Measurements from ENCODE around the gene PHLDB1. TPM values are rescaled to one million over a fixed set of nuclear protein-coding genes. Genes with fewer than 3 reads are reported as not detected.
A peak's percentile ranks its signal among the peaks of the same experiment; 100 is the strongest.

PHLDB1 gene
- 22.5 and 22.6 TPM in 2 replicates for polyA plus RNA-seq (2013)

DNA sequence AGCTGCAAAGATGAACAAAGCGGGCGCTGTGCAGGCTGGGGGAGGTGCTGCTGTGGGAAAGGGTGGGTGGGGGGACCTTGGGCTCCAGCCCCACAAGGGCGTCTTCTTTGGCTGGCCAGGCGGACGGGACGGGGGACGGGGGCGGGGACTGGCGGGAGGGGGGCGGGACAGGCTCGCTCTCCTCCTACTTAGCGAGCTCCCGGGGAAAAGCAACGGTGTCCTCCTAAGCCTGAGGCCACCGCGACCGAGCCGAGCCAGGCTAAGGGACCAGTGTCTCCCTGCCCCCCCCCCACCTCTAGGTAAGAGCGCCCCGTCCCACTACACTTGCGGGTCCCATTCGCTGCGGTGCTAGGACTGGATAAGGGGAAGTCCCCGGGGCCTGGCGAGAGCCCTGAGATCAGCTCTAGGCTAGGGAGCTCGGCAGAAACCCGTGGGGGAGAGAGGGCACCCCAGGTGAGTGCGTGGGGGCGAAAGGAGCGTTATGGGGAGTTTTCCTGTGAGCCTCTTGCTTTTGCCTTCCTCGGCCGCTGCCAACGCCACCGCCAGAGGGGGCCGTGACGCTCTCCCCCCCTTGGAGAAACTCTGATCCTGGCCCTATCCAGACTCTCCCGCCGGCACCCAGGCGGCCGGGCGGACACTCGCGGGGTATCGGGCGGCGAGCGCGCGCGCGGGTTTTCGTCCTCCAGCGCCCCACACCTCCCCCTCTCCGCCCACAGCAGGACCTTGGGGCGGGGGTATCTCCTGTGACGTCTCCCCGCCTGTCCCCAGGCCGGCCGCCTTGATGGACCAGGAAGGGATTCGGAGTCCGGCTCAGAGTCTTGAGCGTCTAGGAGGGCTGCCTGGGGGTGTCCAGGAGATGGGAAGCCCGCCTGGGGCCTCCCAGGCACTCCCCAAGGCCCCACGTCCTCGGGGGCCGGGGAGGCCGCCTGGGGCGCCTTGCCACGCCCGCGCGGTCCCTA is at the start of gene PHLDB1:
TSS of gene PHLDB1 (plus strand) at position 215 of the 959 bp plus-strand sequence. CDS start 6,222 bp downstream, outside the sequence.
- Histone ChIP-seq H3K36me3 (ENCODE audit: control insufficient read depth in 1 of 2, insufficient read depth in 2 of 2, low read length in 2 of 2) (peaks cover 0 to 2% of the 10 kb centered on the region in 2 experiments), H3K4me1 (ENCODE audit: control insufficient read depth in 1 of 2, insufficient read depth in 2 of 2, low read length in 2 of 2) (peaks cover 29 to 37% of the 10 kb centered on the region in 2 experiments), H2BK5ac (ENCODE audit: low read depth, low read length, poor library complexity) (no peak within 1 kb of the TSS), H3K4me2 (ENCODE audit: low read length) (peak within 1 kb of the TSS; percentile 89), H3K9me3 (ENCODE audit: insufficient read depth, low read depth, low read length) (peaks cover 8% of the 10 kb centered on the region), H3K27ac (ENCODE audit: low read depth, low read length) (no peak within 1 kb of the TSS), H2AK5ac (ENCODE audit: low read length) (no peak within 1 kb of the TSS), H4K8ac (ENCODE audit: low read depth, low read length) (peak within 1 kb of the TSS; percentile 26), H3K27me3 (ENCODE audit: insufficient read depth, low read length) (peaks cover 30% of the 10 kb centered on the region), H4K12ac (ENCODE audit: low read depth, low read length) (peak within 1 kb of the TSS; percentile 51), H3K4ac (ENCODE audit: low read depth, low read length) (no peak within 1 kb of the TSS), H3K14ac (ENCODE audit: low read length) (no peak within 1 kb of the TSS), H3K9ac (ENCODE audit: low read length) (no peak within 1 kb of the TSS), H2BK120ac (ENCODE audit: insufficient read depth, low read length, poor library complexity) (no peak within 1 kb of the TSS), H3K79me1 (ENCODE audit: low read length) (peaks cover 5% of the 10 kb centered on the region), H3K4me3 (ENCODE audit: low read depth, low read length) (peak within 1 kb of the TSS; percentile 68), H3K79me2 (ENCODE audit: control insufficient read depth, insufficient read depth, low read length, poor library complexity) (no peaks in the 10 kb centered on the region), H2BK12ac (ENCODE audit: low read length) (peak within 1 kb of the TSS; percentile 31), H4K91ac (ENCODE audit: low read depth, low read length) (no peak within 1 kb of the TSS), H2AFZ (ENCODE audit: insufficient read depth, low read length, poor library complexity) (peak within 1 kb of the TSS; percentile 61), H3K18ac (ENCODE audit: low read length) (no peak within 1 kb of the TSS), H3K23ac (ENCODE audit: low read length) (no peak within 1 kb of the TSS)
- WGBS (ENCODE audit: extremely low coverage, insufficient coverage, insufficient read length) = no CpG with 5 or more reads among the region's 72 CpGs
- peak; percentile 44 to 71 for DNase-seq

DNA sequence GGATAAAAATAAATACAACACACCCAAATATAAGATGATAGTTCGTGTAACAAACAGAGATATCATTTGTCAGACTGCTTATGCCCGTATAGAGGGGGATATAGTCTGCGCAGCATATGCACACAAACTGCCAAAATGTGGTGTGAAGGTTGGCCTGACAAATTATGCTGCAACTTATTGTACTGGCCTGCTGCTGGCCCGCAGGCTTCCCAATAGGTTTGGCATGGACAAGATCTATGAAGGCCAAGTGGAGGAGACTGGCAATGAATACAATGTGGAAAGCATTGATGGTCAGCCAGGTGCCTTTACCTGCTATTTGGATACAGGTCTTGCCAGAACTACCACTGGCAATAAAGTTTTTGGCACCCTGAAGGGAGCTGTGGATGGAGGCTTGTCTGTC is 46.6 kb upstream of the PHLDB1 start:
- Histone ChIP-seq H3K23ac (ENCODE audit: low read length) (no peak overlapping the region), H2AFZ (ENCODE audit: insufficient read depth, low read length, poor library complexity) (no peak overlapping the region), H4K8ac (ENCODE audit: low read depth, low read length) (no peak overlapping the region), H3K27me3 (ENCODE audit: insufficient read depth, low read length) (no peaks in the 10 kb centered on the region), H3K4me3 (ENCODE audit: low read depth, low read length) (no peak overlapping the region), H2BK120ac (ENCODE audit: insufficient read depth, low read length, poor library complexity) (no peak overlapping the region), H3K4me2 (ENCODE audit: low read length) (no peak overlapping the region), H3K18ac (ENCODE audit: low read length) (no peak overlapping the region), H3K27ac (ENCODE audit: low read depth, low read length) (no peak overlapping the region), H4K12ac (ENCODE audit: low read depth, low read length) (no peak overlapping the region), H2BK5ac (ENCODE audit: low read depth, low read length, poor library complexity) (no peak overlapping the region), H3K4me1 (ENCODE audit: control insufficient read depth in 1 of 2, insufficient read depth in 2 of 2, low read length in 2 of 2) (peaks cover 0 to 5% of the 10 kb centered on the region in 2 experiments), H4K91ac (ENCODE audit: low read depth, low read length) (no peak overlapping the region), H2AK5ac (ENCODE audit: low read length) (no peak overlapping the region), H2BK12ac (ENCODE audit: low read length) (no peak overlapping the region), H3K79me1 (ENCODE audit: low read length) (no peaks in the 10 kb centered on the region), H3K79me2 (ENCODE audit: control insufficient read depth, insufficient read depth, low read length, poor library complexity) (no peaks in the 10 kb centered on the region), H3K14ac (ENCODE audit: low read length) (no peak overlapping the region), H3K9me3 (ENCODE audit: insufficient read depth, low read depth, low read length) (no peaks in the 10 kb centered on the region), H3K9ac (ENCODE audit: low read length) (no peak overlapping the region), H3K36me3 (ENCODE audit: control insufficient read depth in 1 of 2, insufficient read depth in 2 of 2, low read length in 2 of 2) (peaks cover 6% of the 10 kb centered on the region in 2 experiments), H3K4ac (ENCODE audit: low read depth, low read length) (no peak overlapping the region)
- DNase-seq = no peak
- no CpG with 5 or more reads among the region's 4 CpGs for WGBS (ENCODE audit: extremely low coverage, insufficient coverage, insufficient read length)

- Histone ChIP-seq H3K18ac (ENCODE audit: low read length) (no peak overlapping the region), H2AFZ (ENCODE audit: insufficient read depth, low read length, poor library complexity) (no peak overlapping the region), H4K91ac (ENCODE audit: low read depth, low read length) (no peak overlapping the region), H2BK120ac (ENCODE audit: insufficient read depth, low read length, poor library complexity) (no peak overlapping the region), H2BK12ac (ENCODE audit: low read length) (no peak overlapping the region), H3K79me1 (ENCODE audit: low read length) (no peaks in the 10 kb centered on the region), H3K4me3 (ENCODE audit: low read depth, low read length) (no peak overlapping the region), H3K23ac (ENCODE audit: low read length) (no peak overlapping the region), H2AK5ac (ENCODE audit: low read length) (no peak overlapping the region), H3K4me2 (ENCODE audit: low read length) (no peak overlapping the region), H3K9ac (ENCODE audit: low read length) (no peak overlapping the region), H3K27me3 (ENCODE audit: insufficient read depth, low read length) (no peaks in the 10 kb centered on the region), H3K36me3 (ENCODE audit: control insufficient read depth in 1 of 2, insufficient read depth in 2 of 2, low read length in 2 of 2) (no peaks in the 10 kb centered on the region), H3K14ac (ENCODE audit: low read length) (no peak overlapping the region), H3K9me3 (ENCODE audit: insufficient read depth, low read depth, low read length) (no peaks in the 10 kb centered on the region), H3K4ac (ENCODE audit: low read depth, low read length) (no peak overlapping the region), H4K8ac (ENCODE audit: low read depth, low read length) (no peak overlapping the region), H3K4me1 (ENCODE audit: control insufficient read depth in 1 of 2, insufficient read depth in 2 of 2, low read length in 2 of 2) (peaks cover 0 to 5% of the 10 kb centered on the region in 2 experiments), H4K12ac (ENCODE audit: low read depth, low read length) (peak overlapping the region; percentile 23), H3K79me2 (ENCODE audit: control insufficient read depth, insufficient read depth, low read length, poor library complexity) (no peaks in the 10 kb centered on the region), H2BK5ac (ENCODE audit: low read depth, low read length, poor library complexity) (no peak overlapping the region), H3K27ac (ENCODE audit: low read depth, low read length) (no peak overlapping the region)
- no CpG with 5 or more reads among the region's 5 CpGs for WGBS (ENCODE audit: extremely low coverage, insufficient coverage, insufficient read length)
- no peak for DNase-seq
These were observed 42.4 kb upstream of the PHLDB1 start for GRCh38 chr11:118565051-118565450.

- no peak overlapping the region for H3K23ac ChIP-seq (ENCODE audit: low read length)
- H3K4me1 ChIP-seq (ENCODE audit: control insufficient read depth in 1 of 2, insufficient read depth in 2 of 2, low read length in 2 of 2) = peaks cover 2 to 7% of the 10 kb centered on the region in 2 experiments
- no peak overlapping the region for H4K8ac ChIP-seq (ENCODE audit: low read depth, low read length)
- H2BK12ac ChIP-seq (ENCODE audit: low read length) = no peak overlapping the region
- no peaks in the 10 kb centered on the region for H3K36me3 ChIP-seq (ENCODE audit: control insufficient read depth in 1 of 2, insufficient read depth in 2 of 2, low read length in 2 of 2)
- H4K91ac ChIP-seq (ENCODE audit: low read depth, low read length) = no peak overlapping the region
- H3K18ac ChIP-seq (ENCODE audit: low read length) = no peak overlapping the region
- H4K12ac ChIP-seq (ENCODE audit: low read depth, low read length) = no peak overlapping the region
- H3K9ac ChIP-seq (ENCODE audit: low read length) = no peak overlapping the region
- H2BK5ac ChIP-seq (ENCODE audit: low read depth, low read length, poor library complexity) = no peak overlapping the region
- peaks cover 10% of the 10 kb centered on the region for H3K79me2 ChIP-seq (ENCODE audit: control insufficient read depth, insufficient read depth, low read length, poor library complexity)
- no peaks in the 10 kb centered on the region for H3K27me3 ChIP-seq (ENCODE audit: insufficient read depth, low read length)
- H3K79me1 ChIP-seq (ENCODE audit: low read length) = peaks cover 6% of the 10 kb centered on the region
- no peak overlapping the region for H3K14ac ChIP-seq (ENCODE audit: low read length)
- no peak overlapping the region for H2AFZ ChIP-seq (ENCODE audit: insufficient read depth, low read length, poor library complexity)
- H3K4me2 ChIP-seq (ENCODE audit: low read length) = no peak overlapping the region
- no peak overlapping the region for H2BK120ac ChIP-seq (ENCODE audit: insufficient read depth, low read length, poor library complexity)
- no peak overlapping the region for H3K4ac ChIP-seq (ENCODE audit: low read depth, low read length)
- WGBS (ENCODE audit: extremely low coverage, insufficient coverage, insufficient read length) = no CpG with 5 or more reads among the region's 2 CpGs
- no peak overlapping the region for H3K27ac ChIP-seq (ENCODE audit: low read depth, low read length)
- H2AK5ac ChIP-seq (ENCODE audit: low read length) = no peak overlapping the region
- H3K9me3 ChIP-seq (ENCODE audit: insufficient read depth, low read depth, low read length) = no peaks in the 10 kb centered on the region
- no peak overlapping the region for H3K4me3 ChIP-seq (ENCODE audit: low read depth, low read length)
- DNase-seq = peak; percentile 19 to 62
These were observed 37.7 kb upstream of the PHLDB1 start for GRCh38 chr11:118569670-118570069.
